Memory B cell (primary cell): ENCODE data around the gene MRAP.

Experiments used
- ATAC-seq: fragments of 150-1000 bp; cut with Tn5 transposase; 2 replicates; pipeline ENCODE4 v1.10.0; 2021; ENCODE audit warnings: low read depth, mild to moderate bottlenecking, moderate library complexity
- DNase-seq, 2 donors: peaks; one replicate each; pipeline ENCODE4 v3.0.0; 2022; ENCODE audit warnings: low spot score in 2 of 2
- H3K27ac Mint-ChIP-seq: one replicate; pipeline ENCODE4 v1.8.0; 2022; ENCODE audit warnings: mild to moderate bottlenecking, moderate library complexity, mixed read lengths
- H3K27me3 Mint-ChIP-seq: one replicate; pipeline ENCODE4 v1.8.0; 2022; ENCODE audit warnings: mixed read lengths
- H3K36me3 Mint-ChIP-seq: one replicate; pipeline ENCODE4 v1.8.0; 2022; ENCODE audit warnings: mild to moderate bottlenecking, mixed read lengths
- H3K4me1 Mint-ChIP-seq: one replicate; pipeline ENCODE4 v1.8.0; 2022; ENCODE audit warnings: mixed read lengths
- H3K4me3 Mint-ChIP-seq: one replicate; pipeline ENCODE4 v1.8.0; 2022; ENCODE audit warnings: mild to moderate bottlenecking, moderate library complexity, mixed read lengths
- H3K9me3 Mint-ChIP-seq: one replicate; pipeline ENCODE4 v1.8.0; 2022; ENCODE audit warnings: mixed read lengths

Gene MRAP

DNA sequence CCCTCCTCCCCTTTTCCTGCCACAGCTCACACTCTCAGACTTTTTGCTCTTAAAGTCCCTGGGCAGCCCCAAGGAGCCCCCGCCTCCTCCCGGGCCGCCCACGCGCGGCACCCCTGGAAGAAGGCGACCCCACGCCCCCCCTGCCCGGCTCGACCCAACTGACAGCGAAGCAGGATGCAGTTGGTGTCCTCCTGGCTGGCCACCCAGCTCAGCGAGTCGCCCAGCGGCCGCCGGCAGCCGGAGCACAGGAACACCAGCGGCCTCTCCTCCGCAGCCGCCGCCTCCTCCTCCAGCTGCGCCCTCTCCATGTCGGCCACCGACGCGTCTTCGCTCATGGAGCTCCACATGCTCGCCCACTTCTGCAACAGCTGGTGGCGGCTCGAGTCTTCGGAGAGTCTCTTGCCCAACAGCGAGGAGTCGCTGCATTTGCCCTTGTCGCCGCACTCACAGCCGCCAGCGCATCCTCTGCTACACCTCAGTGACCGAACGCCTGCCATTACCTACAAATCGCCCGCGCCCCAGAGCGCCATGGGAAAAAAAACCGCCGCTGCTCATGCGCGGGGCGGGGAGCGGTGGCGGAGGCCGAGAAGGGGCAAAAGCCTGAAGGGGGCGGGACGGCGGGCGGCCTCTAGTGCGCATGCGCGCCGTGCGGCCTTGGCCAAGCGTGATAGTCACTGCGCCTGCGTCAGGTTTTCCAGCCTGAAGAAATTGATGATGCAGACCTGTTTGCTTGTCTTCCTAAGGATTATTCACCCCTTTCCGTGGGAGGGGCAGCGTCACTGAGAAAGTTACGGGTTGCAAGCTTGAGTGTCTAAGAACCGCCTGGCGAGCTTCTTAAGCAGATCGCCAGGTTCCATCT, 19.9 kb upstream of the MRAP start, which contains the start of gene MIS18A:
Gene MIS18A, minus strand, starts transcription at position 532 of the 859 bp plus-strand sequence. Its CDS starts 35 bp downstream, at position 497.
- Mint-ChIP-seq H3K4me1 (peaks cover 20% of the 10 kb centered on the region), H3K4me3 (peak within 1 kb of the TSS; percentile 100), H3K27ac (peak within 1 kb of the TSS; percentile 94), H3K27me3 (no peaks in the 10 kb centered on the region), H3K9me3 (no peaks in the 10 kb centered on the region), H3K36me3 (peaks cover 9% of the 10 kb centered on the region)
- DNase-seq: peak; percentile 96 to 97
- peak; percentile 97 for ATAC-seq

- no peak for DNase-seq
- Mint-ChIP-seq H3K27ac (peak overlapping the region; percentile 94), H3K4me1 (peaks cover 20% of the 10 kb centered on the region), H3K36me3 (peaks cover 11% of the 10 kb centered on the region), H3K27me3 (no peaks in the 10 kb centered on the region), H3K9me3 (no peaks in the 10 kb centered on the region), H3K4me3 (peak overlapping the region; percentile 100)
- no peak for ATAC-seq
These were observed 19.3 kb upstream of the MRAP start for GRCh38 chr21:32279377-32279680.

DNA sequence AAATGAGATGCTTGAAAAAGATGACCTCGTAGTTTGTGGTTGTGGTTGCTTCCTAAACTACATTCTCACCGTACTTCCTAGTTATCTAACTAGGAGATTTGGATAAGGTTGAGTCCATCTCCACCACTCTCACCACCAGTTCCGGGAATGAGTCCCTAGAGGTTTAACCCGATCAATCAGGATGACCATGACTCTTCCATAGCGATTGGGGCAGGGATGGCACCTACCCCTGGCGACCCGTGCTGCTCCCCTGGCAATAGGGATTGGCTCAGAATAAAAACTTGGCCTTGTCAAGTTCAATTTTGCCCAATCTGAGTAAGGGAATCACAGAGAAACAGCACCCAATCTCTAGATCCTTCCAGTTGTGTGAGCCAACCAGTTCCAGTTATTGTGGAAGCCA, 17.1 kb upstream of the MRAP start:
- Mint-ChIP-seq H3K27ac (no peak overlapping the region), H3K4me3 (no peak overlapping the region)
- no peak for DNase-seq

GRCh38 chr21:32282992-32283391, 15.7 kb upstream of the MRAP start:
- DNase-seq (no peak), ATAC-seq (no peak)
- H3K4me1 Mint-ChIP-seq: peaks cover 16% of the 10 kb centered on the region
- H3K27ac Mint-ChIP-seq: no peak overlapping the region
- H3K36me3 Mint-ChIP-seq: peaks cover 17% of the 10 kb centered on the region
- H3K9me3 Mint-ChIP-seq: no peaks in the 10 kb centered on the region
- no peaks in the 10 kb centered on the region for H3K27me3 Mint-ChIP-seq
- no peak overlapping the region for H3K4me3 Mint-ChIP-seq

More for the DNA sequence above, 17.1 kb upstream of the MRAP start:
- no peak for ATAC-seq
- no peaks in the 10 kb centered on the region for H3K27me3 Mint-ChIP-seq
- peaks cover 14% of the 10 kb centered on the region for H3K36me3 Mint-ChIP-seq
- no peaks in the 10 kb centered on the region for H3K9me3 Mint-ChIP-seq
- H3K4me1 Mint-ChIP-seq: peaks cover 17% of the 10 kb centered on the region

GRCh38 chr21:32285476-32285875, 13.2 kb upstream of the MRAP start:
- peaks cover 15% of the 10 kb centered on the region for H3K36me3 Mint-ChIP-seq
- H3K4me3 Mint-ChIP-seq: no peak overlapping the region
- H3K4me1 Mint-ChIP-seq: peaks cover 1% of the 10 kb centered on the region
- ATAC-seq (no peak), DNase-seq (no peak)
- H3K27me3 Mint-ChIP-seq: no peaks in the 10 kb centered on the region
- H3K27ac Mint-ChIP-seq: no peak overlapping the region
- no peaks in the 10 kb centered on the region for H3K9me3 Mint-ChIP-seq

GRCh38 chr21:32297449-32297848, 1.2 kb upstream of the MRAP start:
- Mint-ChIP-seq H3K9me3 (no peaks in the 10 kb centered on the region), H3K4me3 (no peak overlapping the region), H3K27me3 (no peaks in the 10 kb centered on the region), H3K4me1 (no peaks in the 10 kb centered on the region), H3K27ac (no peak overlapping the region), H3K36me3 (peaks cover 3% of the 10 kb centered on the region)
- DNase-seq (no peak), ATAC-seq (no peak)

DNA sequence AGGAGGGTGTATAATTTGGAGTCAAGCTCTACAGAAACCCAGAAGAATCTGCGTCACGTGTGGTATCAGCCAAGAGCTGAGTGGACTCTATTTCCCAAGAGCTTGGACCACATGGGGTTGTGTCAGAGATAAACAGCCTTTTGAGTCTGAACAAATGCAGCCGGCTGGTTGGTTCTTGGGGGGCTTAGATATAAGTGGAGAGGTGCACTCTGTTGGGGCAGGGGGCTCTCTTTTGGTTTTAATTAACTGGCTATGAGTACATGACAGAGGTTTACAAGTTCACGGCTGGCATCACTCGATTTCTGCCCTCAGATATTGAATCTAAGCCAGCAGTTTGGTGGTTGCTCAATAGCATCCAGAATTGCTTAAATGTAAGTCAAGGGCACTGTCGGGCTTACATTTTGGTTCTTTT, 501 bp upstream of the MRAP start:
- Mint-ChIP-seq H3K27ac (no peak overlapping the region), H3K4me3 (no peak overlapping the region), H3K9me3 (no peaks in the 10 kb centered on the region), H3K27me3 (no peaks in the 10 kb centered on the region), H3K36me3 (peaks cover 3% of the 10 kb centered on the region), H3K4me1 (no peaks in the 10 kb centered on the region)
- DNase-seq: no peak
- no peak for ATAC-seq

- Mint-ChIP-seq H3K27ac (no peak overlapping the region), H3K4me3 (no peak overlapping the region), H3K9me3 (no peaks in the 10 kb centered on the region), H3K27me3 (no peaks in the 10 kb centered on the region), H3K4me1 (no peaks in the 10 kb centered on the region), H3K36me3 (peaks cover 3% of the 10 kb centered on the region)
- ATAC-seq: no peak
- DNase-seq: no peak
These were observed 1.0 kb downstream of the MRAP start for GRCh38 chr21:32299695-32300094.

DNA sequence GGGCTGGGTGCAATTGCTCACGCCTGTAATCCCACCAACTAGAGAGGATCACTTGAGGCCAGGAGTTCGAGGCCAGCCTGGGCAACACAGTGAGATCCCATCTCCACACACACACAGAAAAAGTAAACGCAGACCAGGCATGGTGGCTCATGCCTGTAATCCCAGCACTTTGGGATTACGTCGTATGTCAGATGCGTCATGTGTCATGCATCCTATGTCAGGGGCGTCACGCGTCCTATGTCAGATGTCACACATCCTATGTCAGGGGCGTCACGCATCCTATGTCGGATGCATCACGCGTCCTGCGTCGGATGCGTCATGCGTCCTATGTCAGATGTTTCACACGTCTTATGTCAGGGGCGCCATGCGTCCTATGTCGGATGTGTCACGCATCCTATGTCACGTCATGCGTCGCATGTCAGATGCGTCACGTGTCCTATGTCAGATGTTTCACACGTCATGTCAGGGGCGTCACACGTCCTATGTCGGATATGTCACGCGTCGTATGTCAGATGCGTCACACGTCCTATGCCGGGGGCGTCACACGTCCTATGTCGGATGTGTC, 1.5 kb downstream of the MRAP start:
- no peak for DNase-seq
- Mint-ChIP-seq H3K27me3 (no peaks in the 10 kb centered on the region), H3K36me3 (peaks cover 3% of the 10 kb centered on the region), H3K9me3 (no peaks in the 10 kb centered on the region), H3K4me3 (no peak overlapping the region), H3K27ac (no peak overlapping the region), H3K4me1 (no peaks in the 10 kb centered on the region)
- ATAC-seq: no peak

GRCh38 chr21:32301596-32301995, 2.9 kb downstream of the MRAP start:
- no peaks in the 10 kb centered on the region for H3K27me3 Mint-ChIP-seq

GRCh38 chr21:32302560-32302959, 3.9 kb downstream of the MRAP start:
- H3K27me3 Mint-ChIP-seq: no peaks in the 10 kb centered on the region

More at GRCh38 chr21:32301596-32301995, 2.9 kb downstream of the MRAP start:
- DNase-seq (no peak), ATAC-seq (no peak)
- peaks cover 11% of the 10 kb centered on the region for H3K36me3 Mint-ChIP-seq
- H3K27ac Mint-ChIP-seq: no peak overlapping the region
- no peaks in the 10 kb centered on the region for H3K9me3 Mint-ChIP-seq
- H3K4me1 Mint-ChIP-seq: no peaks in the 10 kb centered on the region
- no peak overlapping the region for H3K4me3 Mint-ChIP-seq

DNA sequence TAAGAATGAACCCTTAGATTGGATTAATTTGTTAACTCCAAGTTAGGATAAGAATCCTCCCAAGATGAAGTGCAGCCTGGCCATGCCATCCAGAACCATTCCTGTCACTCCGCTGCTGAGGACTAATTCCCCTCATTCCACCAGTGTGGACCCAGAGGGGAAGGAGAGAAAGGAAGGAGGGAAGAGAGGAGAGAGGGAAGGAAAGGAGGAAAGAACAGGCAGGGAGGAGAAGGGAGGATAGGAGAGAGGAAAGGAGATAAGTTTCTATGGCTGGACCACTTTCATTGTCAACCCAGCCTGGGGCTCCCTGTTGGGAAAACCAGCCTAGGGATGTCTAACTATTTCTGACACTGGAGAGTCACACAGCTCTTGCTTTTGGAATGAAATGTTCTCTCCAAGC, 4.7 kb downstream of the MRAP start:
- H3K9me3 Mint-ChIP-seq: no peaks in the 10 kb centered on the region

More at GRCh38 chr21:32302560-32302959, 3.9 kb downstream of the MRAP start:
- H3K4me3 Mint-ChIP-seq: no peak overlapping the region
- ATAC-seq (no peak), DNase-seq (no peak)
- H3K4me1 Mint-ChIP-seq: no peaks in the 10 kb centered on the region
- no peak overlapping the region for H3K27ac Mint-ChIP-seq
- peaks cover 17% of the 10 kb centered on the region for H3K36me3 Mint-ChIP-seq
- no peaks in the 10 kb centered on the region for H3K9me3 Mint-ChIP-seq

GRCh38 chr21:32304998-32305397, 6.3 kb downstream of the MRAP start:
- ATAC-seq (no peak), DNase-seq (no peak)
- Mint-ChIP-seq H3K27ac (no peak overlapping the region), H3K36me3 (peaks cover 21% of the 10 kb centered on the region), H3K27me3 (no peaks in the 10 kb centered on the region), H3K4me1 (no peaks in the 10 kb centered on the region), H3K4me3 (no peak overlapping the region), H3K9me3 (no peaks in the 10 kb centered on the region)

More for the DNA sequence above, 4.7 kb downstream of the MRAP start:
- H3K36me3 Mint-ChIP-seq: peaks cover 18% of the 10 kb centered on the region
- DNase-seq (no peak), ATAC-seq (no peak)
- H3K4me1 Mint-ChIP-seq: no peaks in the 10 kb centered on the region
- no peak overlapping the region for H3K27ac Mint-ChIP-seq
- H3K4me3 Mint-ChIP-seq: no peak overlapping the region
- H3K27me3 Mint-ChIP-seq: no peaks in the 10 kb centered on the region

DNA sequence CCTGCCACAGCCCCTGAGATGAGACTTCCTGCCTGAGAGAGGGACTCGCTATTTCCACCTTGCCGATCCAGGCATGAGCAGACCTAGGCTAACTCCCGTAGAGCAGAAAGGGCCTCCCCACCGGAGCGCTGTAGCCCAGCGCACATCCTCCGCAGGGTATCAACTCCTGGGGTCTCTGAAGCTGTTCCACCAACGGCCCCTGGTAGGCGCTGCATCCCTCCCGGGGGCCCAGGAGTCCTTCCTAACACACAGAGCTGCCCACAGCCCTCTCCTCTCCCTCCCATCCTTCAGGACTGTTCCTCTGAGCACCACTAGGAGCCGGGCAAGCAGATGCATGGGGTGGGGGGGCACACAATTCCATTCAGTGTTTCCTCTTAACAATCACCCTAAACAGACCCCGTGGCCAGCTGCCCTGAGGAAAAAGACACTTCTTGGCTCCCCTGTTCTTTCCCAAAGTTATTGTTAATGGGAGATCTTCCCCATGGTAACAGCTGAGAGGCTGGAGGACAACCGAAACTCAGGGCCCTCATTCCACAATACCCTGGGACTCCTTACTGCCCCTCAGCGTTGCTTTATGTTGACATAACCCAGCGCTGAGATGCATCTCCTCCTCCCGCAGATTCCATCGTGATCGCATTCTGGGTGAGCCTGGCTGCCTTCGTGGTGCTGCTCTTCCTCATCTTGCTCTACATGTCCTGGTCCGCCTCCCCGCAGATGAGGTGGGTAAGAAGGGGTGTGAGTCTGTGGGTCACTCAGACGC, 7.5 kb downstream of the MRAP start:
- Mint-ChIP-seq H3K9me3 (no peaks in the 10 kb centered on the region), H3K27ac (no peak overlapping the region), H3K27me3 (no peaks in the 10 kb centered on the region), H3K4me3 (no peak overlapping the region), H3K36me3 (peaks cover 20% of the 10 kb centered on the region), H3K4me1 (no peaks in the 10 kb centered on the region)
- DNase-seq: no peak
- no peak for ATAC-seq
